GM13976 (cell line): ENCODE data around the gene ZNF366.

Experiments
- DNase-seq: peaks from one replicate; pipeline ENCODE4 v3.0.0; 2012; ENCODE audit warnings: low spot score
- in situ Hi-C: fragments of 300-500 bp; cut with MboI; formaldehyde crosslinking; loops from one replicate; pipeline ENCODE4 v1.12.0; 2022; ENCODE audit warnings: low sequenced_read_pairs, mixed read lengths, inconsistent platforms; ENCODE audit not compliant: unreplicated experiment
- TF ChIP-seq, protein P1 (sequence below): IDR thresholded peaks from 2 replicates; pipeline ENCODE4 v1.5.1; 2012; ENCODE audit warnings: borderline replicate concordance, mild to moderate bottlenecking; ENCODE audit not compliant: insufficient read depth; ENCODE audit errors: extremely low read depth, missing control alignments, control extremely low read depth

Gene ZNF366, protein sequence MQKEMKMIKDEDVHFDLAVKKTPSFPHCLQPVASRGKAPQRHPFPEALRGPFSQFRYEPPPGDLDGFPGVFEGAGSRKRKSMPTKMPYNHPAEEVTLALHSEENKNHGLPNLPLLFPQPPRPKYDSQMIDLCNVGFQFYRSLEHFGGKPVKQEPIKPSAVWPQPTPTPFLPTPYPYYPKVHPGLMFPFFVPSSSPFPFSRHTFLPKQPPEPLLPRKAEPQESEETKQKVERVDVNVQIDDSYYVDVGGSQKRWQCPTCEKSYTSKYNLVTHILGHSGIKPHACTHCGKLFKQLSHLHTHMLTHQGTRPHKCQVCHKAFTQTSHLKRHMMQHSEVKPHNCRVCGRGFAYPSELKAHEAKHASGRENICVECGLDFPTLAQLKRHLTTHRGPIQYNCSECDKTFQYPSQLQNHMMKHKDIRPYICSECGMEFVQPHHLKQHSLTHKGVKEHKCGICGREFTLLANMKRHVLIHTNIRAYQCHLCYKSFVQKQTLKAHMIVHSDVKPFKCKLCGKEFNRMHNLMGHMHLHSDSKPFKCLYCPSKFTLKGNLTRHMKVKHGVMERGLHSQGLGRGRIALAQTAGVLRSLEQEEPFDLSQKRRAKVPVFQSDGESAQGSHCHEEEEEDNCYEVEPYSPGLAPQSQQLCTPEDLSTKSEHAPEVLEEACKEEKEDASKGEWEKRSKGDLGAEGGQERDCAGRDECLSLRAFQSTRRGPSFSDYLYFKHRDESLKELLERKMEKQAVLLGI

DNA sequence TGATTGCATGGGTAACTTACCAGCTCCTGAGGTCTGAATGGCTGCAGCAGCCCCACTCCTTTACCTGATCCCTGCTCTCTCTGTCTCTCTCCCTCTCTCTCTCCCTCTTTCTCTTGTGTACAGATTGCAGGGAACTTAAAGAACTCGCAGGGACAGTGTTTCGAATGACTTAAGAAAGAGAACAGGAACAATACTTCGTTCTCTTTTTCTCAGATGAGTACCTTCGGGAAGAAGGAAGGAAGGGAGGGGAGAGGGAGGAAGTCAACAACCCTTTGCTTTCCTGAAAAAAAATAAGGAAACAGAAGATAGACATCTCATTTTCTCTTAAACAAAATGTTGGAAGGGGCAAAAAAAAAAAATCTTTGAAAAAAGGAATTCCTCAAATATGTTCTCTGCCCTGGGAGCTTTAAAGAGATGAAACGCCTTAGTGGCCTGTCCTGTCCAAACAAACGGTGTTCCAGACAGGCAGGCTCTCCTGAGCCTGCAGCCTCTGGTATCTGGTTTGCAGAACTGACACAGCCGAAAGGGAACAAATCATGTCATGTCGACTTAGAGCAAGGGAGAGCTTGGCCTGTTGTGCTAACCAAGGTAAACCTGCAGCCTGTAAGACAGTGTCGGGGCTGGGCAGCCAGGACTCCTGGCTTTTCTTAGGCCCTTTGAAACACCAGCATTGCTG lies at the start of gene ZNF366:
TSS of gene ZNF366 (minus strand) at position 180 of the 676 bp plus-strand sequence. CDS start 45,914 bp downstream, outside the sequence.
- in situ Hi-C loops = no loop called here
- TF ChIP-seq, protein P1, sequence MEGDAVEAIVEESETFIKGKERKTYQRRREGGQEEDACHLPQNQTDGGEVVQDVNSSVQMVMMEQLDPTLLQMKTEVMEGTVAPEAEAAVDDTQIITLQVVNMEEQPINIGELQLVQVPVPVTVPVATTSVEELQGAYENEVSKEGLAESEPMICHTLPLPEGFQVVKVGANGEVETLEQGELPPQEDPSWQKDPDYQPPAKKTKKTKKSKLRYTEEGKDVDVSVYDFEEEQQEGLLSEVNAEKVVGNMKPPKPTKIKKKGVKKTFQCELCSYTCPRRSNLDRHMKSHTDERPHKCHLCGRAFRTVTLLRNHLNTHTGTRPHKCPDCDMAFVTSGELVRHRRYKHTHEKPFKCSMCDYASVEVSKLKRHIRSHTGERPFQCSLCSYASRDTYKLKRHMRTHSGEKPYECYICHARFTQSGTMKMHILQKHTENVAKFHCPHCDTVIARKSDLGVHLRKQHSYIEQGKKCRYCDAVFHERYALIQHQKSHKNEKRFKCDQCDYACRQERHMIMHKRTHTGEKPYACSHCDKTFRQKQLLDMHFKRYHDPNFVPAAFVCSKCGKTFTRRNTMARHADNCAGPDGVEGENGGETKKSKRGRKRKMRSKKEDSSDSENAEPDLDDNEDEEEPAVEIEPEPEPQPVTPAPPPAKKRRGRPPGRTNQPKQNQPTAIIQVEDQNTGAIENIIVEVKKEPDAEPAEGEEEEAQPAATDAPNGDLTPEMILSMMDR = no peak

DNA sequence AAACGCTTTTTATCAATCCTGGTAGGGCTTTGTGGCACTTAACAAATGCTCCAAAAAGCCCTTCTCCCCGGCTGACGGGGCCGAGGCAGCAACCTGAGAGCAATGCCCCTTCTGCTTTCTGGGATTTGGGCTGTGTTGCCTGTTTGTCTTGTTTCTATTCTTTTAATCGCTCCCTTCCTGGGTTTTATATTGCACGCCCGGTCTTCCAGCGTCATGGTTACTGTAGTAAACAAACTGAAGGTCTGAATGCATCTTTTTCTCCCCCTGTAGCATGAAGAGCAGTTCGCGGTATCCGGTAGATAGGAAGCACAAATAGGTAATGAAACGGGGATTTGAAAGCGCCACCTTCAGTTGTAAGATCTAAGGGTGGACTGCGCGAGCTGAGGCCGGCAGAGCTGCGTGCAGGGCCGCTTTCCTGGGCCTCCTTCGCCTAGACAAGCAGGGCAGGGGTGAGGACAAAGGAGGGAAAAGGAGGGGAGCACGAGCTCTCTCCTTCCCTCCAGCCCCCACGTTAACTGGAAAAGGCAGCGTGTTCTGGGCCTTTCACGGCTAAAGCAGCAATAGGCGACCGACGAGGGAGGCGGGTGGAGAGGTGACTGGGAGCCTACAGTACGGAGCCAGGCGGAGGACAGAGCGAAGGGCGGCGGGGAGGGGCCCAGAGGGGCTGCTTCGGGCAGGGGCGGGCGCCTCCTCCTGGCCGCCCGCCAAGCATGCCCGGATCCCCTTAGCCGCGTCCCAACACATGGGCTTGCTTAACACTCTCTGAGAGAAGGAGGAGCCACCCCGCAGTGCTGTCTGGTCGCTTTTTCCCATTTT lies 49.3 kb upstream of the ZNF366 start:
- in situ Hi-C loops = no loop called here
- TF ChIP-seq, protein P1 = peak; percentile 43
- DNase-seq = peak; percentile 79

More for the DNA sequence above, at the start of gene ZNF366:
- no peak for DNase-seq

DNA sequence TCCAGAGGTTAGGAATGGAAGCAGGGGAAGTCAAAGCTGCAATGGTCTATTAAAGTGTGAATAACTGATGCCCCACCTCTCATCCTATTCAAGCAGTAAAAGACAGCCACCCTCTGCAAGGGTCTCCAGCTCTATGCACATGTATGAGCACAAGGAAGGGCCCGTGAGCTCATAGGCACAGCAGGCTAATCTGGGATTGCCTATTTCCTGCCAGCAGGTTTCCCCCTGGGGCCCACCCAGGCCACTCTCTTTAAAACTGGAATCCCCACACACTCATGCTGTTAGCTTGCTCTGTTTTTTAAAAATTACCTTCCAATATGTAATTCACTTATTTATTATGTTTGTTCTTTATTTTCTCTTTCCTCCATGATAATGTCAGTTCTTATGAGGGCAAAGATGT lies 48.7 kb upstream of the ZNF366 start:
- in situ Hi-C loops = no loop called here
- DNase-seq = no peak

DNA sequence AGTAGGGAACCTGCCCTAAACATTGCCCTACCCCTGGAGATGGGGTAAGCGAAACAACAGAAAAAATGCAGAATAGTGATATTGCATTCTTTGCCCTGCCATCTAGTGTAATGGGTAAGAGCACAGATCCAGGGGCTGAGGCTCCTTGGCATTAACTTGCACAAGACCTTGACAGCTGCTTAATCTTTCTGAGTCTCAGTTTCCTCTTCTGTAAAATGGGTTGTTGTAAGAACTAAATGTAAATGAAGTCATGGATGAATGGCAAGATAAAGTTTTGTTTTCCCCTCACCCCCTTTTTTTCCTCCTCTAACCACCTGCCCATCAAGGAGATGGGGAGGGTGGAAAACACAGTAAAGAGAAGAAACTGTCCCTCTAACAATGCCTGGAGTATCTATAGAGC lies 47.7 kb upstream of the ZNF366 start:
- TF ChIP-seq, protein P1 = no peak
- DNase-seq = no peak
- in situ Hi-C loops = no loop called here

More for the DNA sequence above, 48.7 kb upstream of the ZNF366 start:
- TF ChIP-seq, protein P1 = no peak

DNA sequence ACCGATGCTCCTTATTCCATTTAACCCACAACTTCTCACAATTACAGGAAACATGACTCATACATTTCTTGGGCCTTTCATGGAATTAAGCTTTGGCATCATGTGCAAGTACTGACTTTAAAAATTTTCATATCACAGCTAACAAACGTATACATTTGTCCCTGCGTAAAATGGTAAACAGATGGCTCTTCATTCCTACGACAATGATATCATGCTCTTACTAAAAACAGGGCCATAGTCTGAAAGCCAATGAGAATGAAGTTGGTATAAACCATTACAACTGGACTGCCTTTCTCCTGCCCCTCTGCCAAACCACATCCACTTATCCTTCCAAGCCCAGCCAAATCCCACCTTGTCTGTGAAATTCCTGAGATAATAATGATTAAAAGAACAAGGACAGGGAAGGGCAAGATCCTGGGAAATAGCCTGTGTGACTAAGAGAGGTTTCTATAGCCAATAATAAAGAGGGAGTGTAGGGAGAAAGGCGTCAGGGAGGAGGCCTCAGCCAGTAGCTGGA lies 44.9 kb upstream of the ZNF366 start:
- in situ Hi-C loops = no loop called here
- DNase-seq = no peak
- TF ChIP-seq, protein P1 = no peak

DNA sequence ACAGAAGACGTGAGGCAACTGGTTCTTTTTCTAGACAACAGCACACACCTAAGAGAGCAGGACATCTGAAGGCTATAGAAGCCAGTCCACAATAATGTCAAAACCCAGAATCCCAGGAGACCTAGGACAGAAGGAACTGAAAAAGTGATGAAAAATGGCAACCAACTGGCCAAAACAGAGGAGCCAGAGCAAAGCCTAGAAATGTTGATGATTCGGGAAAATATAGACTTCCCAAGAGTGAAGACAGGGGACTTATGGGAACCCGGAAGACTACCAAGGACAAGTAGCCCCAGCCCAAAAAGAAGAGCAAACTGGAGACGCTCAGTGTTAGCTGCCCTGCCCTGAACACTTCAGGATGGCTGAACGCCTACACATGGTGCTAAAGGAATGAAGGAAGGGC lies 43.4 kb upstream of the ZNF366 start:
- in situ Hi-C loops = no loop called here
- TF ChIP-seq, protein P1 = no peak
- DNase-seq = no peak
